GM19397 (cell line): ENCODE measurements around the gene C17orf100.

Source experiments
- ATAC-seq: cut with Tn5 transposase; IDR thresholded peaks from one replicate; pipeline ENCODE4 v1.9.1; 2021; ENCODE audit warnings: mild to moderate bottlenecking, moderate library complexity; ENCODE audit not compliant: unreplicated experiment

C17orf100 gene

GRCh38 chr17:6668219-6668618 lies 16.7 kb downstream of the C17orf100 start:
- no peak for ATAC-seq

GRCh38 chr17:6668727-6669425 lies 17.3 kb downstream of the C17orf100 start:
- no peak for ATAC-seq

GRCh38 chr17:6669479-6670212 lies 18.1 kb downstream of the C17orf100 start:
- ATAC-seq, result no peak

GRCh38 chr17:6670571-6670970 lies 19.0 kb downstream of the C17orf100 start:
- no peak for ATAC-seq

GRCh38 chr17:6670999-6671398 lies 19.4 kb downstream of the C17orf100 start:
- ATAC-seq, result no peak

GRCh38 chr17:6671431-6671830 lies 19.9 kb downstream of the C17orf100 start:
- no peak for ATAC-seq

- no peak for ATAC-seq
Measured at GRCh38 chr17:6674586-6674985, 23.0 kb downstream of the C17orf100 start.

- no peak for ATAC-seq
Measured at GRCh38 chr17:6675201-6675825, 23.8 kb downstream of the C17orf100 start.

- no peak for ATAC-seq
Measured at GRCh38 chr17:6676802-6677157, 25.2 kb downstream of the C17orf100 start.

GRCh38 chr17:6677158-6677831 lies 25.7 kb downstream of the C17orf100 start:
- ATAC-seq, result no peak

GRCh38 chr17:6677946-6678345 lies 26.4 kb downstream of the C17orf100 start:
- no peak for ATAC-seq

GRCh38 chr17:6679241-6679640 lies 27.7 kb downstream of the C17orf100 start:
- ATAC-seq, result no peak

- ATAC-seq, result no peak
Measured at GRCh38 chr17:6681176-6681575, 29.6 kb downstream of the C17orf100 start.

GRCh38 chr17:6681671-6682070 lies 30.1 kb downstream of the C17orf100 start:
- no peak for ATAC-seq

GRCh38 chr17:6682339-6682738 lies 30.8 kb downstream of the C17orf100 start:
- no peak for ATAC-seq

- no peak for ATAC-seq
Measured at GRCh38 chr17:6683081-6683684, 31.6 kb downstream of the C17orf100 start.

- ATAC-seq, result no peak
Measured at GRCh38 chr17:6683730-6684459, 32.3 kb downstream of the C17orf100 start.

GRCh38 chr17:6684460-6684783 lies 32.9 kb downstream of the C17orf100 start:
- ATAC-seq, result no peak

GRCh38 chr17:6684881-6685767 lies 33.6 kb downstream of the C17orf100 start:
- no peak for ATAC-seq

GRCh38 chr17:6686026-6686425 lies 34.5 kb downstream of the C17orf100 start:
- ATAC-seq, result no peak
